Left lobe of liver (tissue), 2 donors: Measurements from ENCODE around the gene LYRM4. TPM values are rescaled to one million over a fixed set of nuclear protein-coding genes. Genes with fewer than 3 reads are reported as not detected.
"Not testable (repeated sequence)": the region's sequence is repeated elsewhere in the genome, so short reads cannot be mapped to it uniquely, and the experiment has no call there.

Source experiments
- ATAC-seq: fragments of 200-7000 bp; cut with Tn5 transposase; one replicate; pipeline ENCODE4 v1.9.1; 2020; ENCODE audit warnings: mild to moderate bottlenecking, moderate library complexity
- DNase-seq: peaks from one replicate; pipeline ENCODE4 v3.0.0-alpha.2; 2020; ENCODE audit warnings: low spot score
- total RNA-seq: library from RNA; stranded (reverse); gene quantifications from one replicate; pipeline ENCODE4 v1.2.1, GENCODE V29; 2021
- donor health status: DM: no; HTN: no; CAD: no; lungs with moderate emphysema.
- donor health status: DM: no; HTN: yes; CAD: no.

The LYRM4 gene
- total RNA-seq, 1 donor from 2014 or later: 7.7 TPM

GRCh38 chr6:5084781-5085647 is 175.7 kb downstream of the LYRM4 start, which contains the start of gene PPP1R3G:
PPP1R3G (plus strand) TSS chr6:5085341; CDS start chr6:5085486, 145 bp downstream.
- DNase-seq (peak; percentile 64), ATAC-seq (peak; percentile 79)

- DNase-seq (peak; percentile 60), ATAC-seq (peak; percentile 70)
These were observed 176.4 kb downstream of the LYRM4 start for GRCh38 chr6:5084360-5084780.

- DNase-seq: no peak
- no peak for ATAC-seq
These were observed 176.9 kb downstream of the LYRM4 start for GRCh38 chr6:5083813-5084359.

- no peak for ATAC-seq
These were observed 177.5 kb downstream of the LYRM4 start for GRCh38 chr6:5083307-5083583.

GRCh38 chr6:5082487-5083306 is 178.1 kb downstream of the LYRM4 start:
- DNase-seq (no peak), ATAC-seq (no peak)

More at GRCh38 chr6:5083307-5083583, 177.5 kb downstream of the LYRM4 start:
- no peak for DNase-seq

- ATAC-seq (no peak), DNase-seq (no peak)
These were observed 178.8 kb downstream of the LYRM4 start for GRCh38 chr6:5081955-5082354.

GRCh38 chr6:5081182-5081581 is 179.6 kb downstream of the LYRM4 start:
- no peak for ATAC-seq
- DNase-seq: no peak

- DNase-seq (no peak), ATAC-seq (no peak)
These were observed 180.2 kb downstream of the LYRM4 start for GRCh38 chr6:5080574-5080973.

- ATAC-seq (no peak), DNase-seq (no peak)
These were observed 181.1 kb downstream of the LYRM4 start for GRCh38 chr6:5079692-5080091.

GRCh38 chr6:5078121-5078669 is 182.6 kb downstream of the LYRM4 start:
- ATAC-seq: peak; percentile 84
- no peak for DNase-seq

GRCh38 chr6:5076931-5077330 is 183.8 kb downstream of the LYRM4 start:
- DNase-seq (no peak), ATAC-seq (no peak)

GRCh38 chr6:5073992-5074391 is 186.8 kb downstream of the LYRM4 start:
- ATAC-seq (no peak), DNase-seq (no peak)

- ATAC-seq (no peak), DNase-seq (no peak)
These were observed 188.3 kb downstream of the LYRM4 start for GRCh38 chr6:5072440-5072839.

- no peak for DNase-seq
These were observed 189.5 kb downstream of the LYRM4 start for GRCh38 chr6:5071216-5071615.

GRCh38 chr6:5068153-5068751 is 192.5 kb downstream of the LYRM4 start:
- DNase-seq: peak; percentile 98
- ATAC-seq: peak; percentile 98

More at GRCh38 chr6:5071216-5071615, 189.5 kb downstream of the LYRM4 start:
- ATAC-seq: no peak

- DNase-seq (no peak), ATAC-seq (no peak)
These were observed 193.4 kb downstream of the LYRM4 start for GRCh38 chr6:5067305-5067704.

GRCh38 chr6:5066456-5067093 is 194.2 kb downstream of the LYRM4 start:
- DNase-seq: no peak
- no peak for ATAC-seq

- ATAC-seq: no peak
These were observed 197.1 kb downstream of the LYRM4 start for GRCh38 chr6:5063617-5064016.

GRCh38 chr6:5061152-5061551 is 199.6 kb downstream of the LYRM4 start:
- ATAC-seq (peak; percentile 53), DNase-seq (peak; percentile 56)

More at GRCh38 chr6:5063617-5064016, 197.1 kb downstream of the LYRM4 start:
- DNase-seq: no peak

- not testable (repeated sequence) for DNase-seq, ATAC-seq
These were observed 200.3 kb downstream of the LYRM4 start for GRCh38 chr6:5060439-5060838.
